ENCODE data around the gene CCDC187.

The CCDC187 gene

DNA sequence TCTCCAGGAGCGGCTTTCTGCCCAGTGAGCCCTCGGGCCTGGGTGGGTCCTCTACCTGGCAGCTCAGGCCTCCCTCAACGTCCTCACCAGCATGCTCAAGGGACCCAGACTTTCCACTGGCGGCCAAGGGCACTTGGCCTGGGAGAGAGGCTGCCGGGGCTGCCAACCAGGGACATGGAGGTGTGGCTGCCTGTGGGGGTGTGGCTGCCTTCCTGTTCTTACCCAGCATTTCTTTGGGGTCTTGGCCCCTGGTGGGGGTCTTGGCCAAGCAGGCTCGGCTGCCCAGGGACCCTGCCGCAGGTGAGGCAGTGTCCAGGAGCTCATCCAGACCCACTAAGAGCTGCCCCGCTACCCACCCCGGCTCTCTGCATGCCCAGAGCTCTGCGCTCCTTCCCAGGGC lies 51.0 kb downstream of the CCDC187 start:
- no peak for DNase-seq (ENCODE audit: low read depth in 2 of 2)

- DNase-seq (ENCODE audit: low read depth in 2 of 2), result no peak
Measured at GRCh38 chr9:136252281-136252680, 51.6 kb downstream of the CCDC187 start.

DNA sequence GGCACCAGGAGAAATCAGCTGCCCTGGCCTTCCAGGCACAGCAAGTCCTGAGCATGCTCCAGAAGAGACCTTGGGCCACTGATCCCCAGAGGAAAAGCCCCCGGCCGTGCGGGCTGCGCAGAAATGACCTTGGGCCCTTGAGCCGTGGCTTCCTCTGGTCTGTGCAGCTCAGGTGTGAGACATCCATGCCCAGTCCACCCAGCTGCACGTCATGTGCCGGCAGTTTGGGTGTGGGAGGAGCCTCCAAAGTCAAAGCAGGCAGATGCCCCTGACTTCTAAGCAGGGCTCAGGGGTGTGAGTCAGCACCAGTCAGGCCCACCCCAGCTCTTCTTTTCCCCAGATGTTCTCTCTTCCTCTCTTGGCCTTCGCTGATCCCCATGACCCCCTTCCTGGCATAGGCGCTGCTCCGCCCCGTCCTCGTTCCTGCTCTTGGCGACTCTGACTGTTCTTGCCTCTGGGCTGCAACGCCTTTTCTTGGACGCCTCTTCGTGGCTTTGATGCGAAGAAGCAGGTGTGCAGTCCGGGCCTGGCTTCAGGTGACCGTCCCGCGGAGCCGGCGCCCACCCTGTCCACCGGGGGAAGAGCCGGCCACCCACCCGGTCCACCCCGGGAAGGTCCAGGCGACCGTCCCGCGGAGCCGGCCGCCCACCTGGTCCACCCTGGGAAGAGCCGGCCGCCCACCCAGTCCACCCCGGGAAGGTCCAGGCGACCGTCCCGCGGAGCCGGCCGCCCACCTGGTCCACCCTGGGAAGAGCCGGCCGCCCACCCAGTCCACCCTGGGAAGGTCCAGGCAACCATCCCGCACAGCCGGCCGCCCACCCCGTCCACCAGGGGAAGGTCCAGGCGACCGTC lies 52.4 kb downstream of the CCDC187 start:
- no peak for DNase-seq (ENCODE audit: low read depth in 2 of 2)

- DNase-seq (ENCODE audit: low read depth in 2 of 2), result no peak
Measured at GRCh38 chr9:136250676-136251075, 53.2 kb downstream of the CCDC187 start.

DNA sequence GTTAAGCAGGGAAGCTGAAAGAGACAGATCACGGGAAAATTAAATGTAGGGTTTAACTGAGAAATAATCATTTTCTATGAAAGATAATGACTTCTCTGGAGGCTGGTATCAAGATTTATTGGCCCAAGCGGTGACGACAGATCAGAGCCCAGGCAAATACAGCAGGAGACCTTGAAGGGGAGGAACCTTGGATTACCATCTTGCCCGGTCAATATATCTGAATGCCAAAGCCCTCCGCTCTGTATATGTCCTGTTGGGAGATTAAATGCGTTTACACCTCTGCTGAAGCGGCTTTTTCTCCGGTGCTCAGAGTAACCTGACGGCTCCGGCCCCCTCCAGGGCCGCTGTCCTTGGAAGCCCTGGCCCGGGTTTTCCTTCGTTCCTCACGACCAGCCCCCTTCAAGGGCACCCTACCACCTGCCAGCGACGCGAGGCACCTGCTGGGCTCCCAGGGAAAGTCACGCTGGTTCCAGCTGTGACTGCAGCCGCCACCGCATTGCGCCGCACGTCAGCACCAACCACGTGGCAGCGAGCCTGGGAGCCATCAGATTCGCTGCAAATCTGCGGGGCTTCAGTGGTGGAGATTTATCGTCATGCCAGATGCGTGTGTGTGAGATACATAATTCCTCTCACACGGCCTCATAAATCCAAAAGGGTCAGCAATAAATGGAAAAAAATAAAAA lies 53.9 kb downstream of the CCDC187 start:
- DNase-seq (ENCODE audit: low read depth in 2 of 2), result no peak

GRCh38 chr9:136248951-136249876 lies 54.7 kb downstream of the CCDC187 start:
- no peak for DNase-seq (ENCODE audit: low read depth in 2 of 2)

DNA sequence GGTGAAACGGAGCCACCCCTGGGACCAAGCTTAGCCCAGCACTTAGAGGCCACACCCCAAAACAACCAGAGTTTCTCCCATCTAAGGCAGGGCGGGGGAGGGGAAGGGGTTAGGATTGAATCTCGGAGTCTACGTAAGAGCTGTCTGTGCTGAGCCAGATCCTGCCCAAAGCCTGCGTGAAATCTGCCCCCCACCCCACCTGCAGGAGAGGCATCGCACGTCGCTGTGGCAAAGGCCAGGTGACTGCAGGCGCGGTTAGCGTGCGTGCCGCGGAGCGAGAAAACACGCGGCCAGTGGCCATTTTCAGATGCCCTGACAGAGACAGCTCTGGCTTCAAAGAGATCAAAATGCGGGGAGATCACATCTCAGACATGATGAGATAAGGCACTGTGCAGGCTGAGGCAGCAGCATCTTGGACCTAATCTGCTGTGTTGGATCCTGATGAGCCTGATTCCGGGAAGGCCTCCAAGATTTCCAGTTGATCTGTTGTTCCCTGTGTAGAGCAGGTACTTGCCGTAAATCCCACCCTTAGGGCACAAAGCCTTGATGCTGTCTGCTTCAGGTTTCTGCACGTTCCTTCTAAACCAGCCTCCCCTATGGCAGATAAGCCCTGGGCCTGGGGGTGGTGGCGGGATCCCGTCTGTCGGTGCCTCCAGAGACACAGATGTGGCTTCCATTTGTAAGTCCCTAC lies 55.8 kb downstream of the CCDC187 start:
- DNase-seq (ENCODE audit: low read depth in 2 of 2), result no peak

GRCh38 chr9:136247551-136247916 lies 56.4 kb downstream of the CCDC187 start:
- no peak for DNase-seq (ENCODE audit: low read depth in 2 of 2)

DNA sequence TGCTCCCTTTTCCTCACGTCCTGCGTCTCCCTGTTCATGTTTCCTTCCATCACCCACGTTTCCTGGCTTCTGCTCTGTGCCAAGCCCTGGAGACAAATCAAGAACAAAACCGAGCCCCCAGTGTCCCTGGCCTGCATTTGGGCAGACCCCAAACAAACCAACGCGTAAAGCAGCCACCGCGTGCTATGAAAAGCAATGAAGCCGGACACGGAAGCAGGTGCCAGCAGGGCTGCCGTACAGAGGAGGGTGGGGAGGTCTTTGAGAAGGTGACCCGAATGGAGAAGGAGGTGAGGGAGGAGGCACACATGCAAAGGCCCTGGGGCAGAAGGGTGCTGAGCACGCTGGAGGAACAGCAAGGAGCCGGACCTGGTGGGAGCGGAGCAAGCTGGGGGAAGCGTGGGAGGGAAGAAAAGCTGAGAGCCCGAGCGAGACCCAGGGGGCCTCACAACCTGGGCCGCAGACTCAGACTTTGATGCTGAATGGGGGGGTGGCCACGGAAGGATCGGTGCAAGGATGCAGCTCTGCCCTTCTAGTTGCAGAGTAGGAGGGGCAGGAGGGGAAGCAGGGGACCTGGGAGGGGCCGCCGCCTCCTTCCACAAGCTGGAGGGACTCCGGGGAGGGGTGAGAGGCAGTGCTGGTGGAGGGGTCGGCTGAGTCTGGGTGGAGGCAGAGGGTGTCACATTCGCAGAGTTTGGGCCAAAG lies 56.9 kb downstream of the CCDC187 start:
- no peak for DNase-seq (ENCODE audit: low read depth in 2 of 2)

- peak; percentile 86 to 87 for DNase-seq (ENCODE audit: low read depth in 2 of 2)
Measured at GRCh38 chr9:136245219-136246150, 58.4 kb downstream of the CCDC187 start, which contains the start of gene QSOX2. Gene QSOX2 (minus strand): TSS chr9:136245812. CDS start chr9:136245803, 9 bp downstream.

DNA sequence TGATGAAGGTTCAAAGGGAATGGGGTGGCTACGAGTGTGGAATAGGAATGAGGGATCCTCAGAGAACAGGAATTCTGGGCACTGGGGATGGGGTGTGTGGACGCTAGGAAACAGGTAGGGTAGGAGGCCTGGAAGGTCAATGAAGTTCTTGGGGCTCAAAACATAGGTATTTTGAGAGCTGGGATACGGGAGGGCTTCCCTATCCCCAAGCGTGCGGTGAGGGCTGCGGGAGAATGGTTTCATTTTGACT lies 59.0 kb downstream of the CCDC187 start:
- no peak for DNase-seq (ENCODE audit: low read depth in 2 of 2)

GRCh38 chr9:136244122-136244968 lies 59.5 kb downstream of the CCDC187 start:
- peak; percentile 30 to 63 for DNase-seq (ENCODE audit: low read depth in 2 of 2)

DNA sequence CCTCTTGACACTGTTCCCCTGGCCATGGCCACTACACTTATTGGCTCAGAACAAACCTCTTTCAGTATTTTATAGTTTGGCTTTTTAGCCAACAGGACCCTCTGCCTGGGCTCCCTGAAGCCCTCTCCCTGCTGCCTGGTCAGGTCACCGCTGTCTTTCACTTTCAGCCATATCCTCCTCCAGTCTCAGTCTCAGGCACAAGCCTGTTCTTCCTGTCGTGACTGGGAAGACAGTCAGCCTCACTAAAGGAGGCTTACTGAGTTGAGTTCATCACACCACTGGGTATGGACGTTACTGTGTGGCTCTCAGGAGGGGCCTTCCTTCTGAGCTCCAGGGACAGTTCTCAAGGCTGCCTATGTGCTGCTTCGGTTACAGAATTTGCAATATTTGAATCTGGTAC lies 60.3 kb downstream of the CCDC187 start:
- DNase-seq (ENCODE audit: low read depth in 2 of 2), result no peak

DNA sequence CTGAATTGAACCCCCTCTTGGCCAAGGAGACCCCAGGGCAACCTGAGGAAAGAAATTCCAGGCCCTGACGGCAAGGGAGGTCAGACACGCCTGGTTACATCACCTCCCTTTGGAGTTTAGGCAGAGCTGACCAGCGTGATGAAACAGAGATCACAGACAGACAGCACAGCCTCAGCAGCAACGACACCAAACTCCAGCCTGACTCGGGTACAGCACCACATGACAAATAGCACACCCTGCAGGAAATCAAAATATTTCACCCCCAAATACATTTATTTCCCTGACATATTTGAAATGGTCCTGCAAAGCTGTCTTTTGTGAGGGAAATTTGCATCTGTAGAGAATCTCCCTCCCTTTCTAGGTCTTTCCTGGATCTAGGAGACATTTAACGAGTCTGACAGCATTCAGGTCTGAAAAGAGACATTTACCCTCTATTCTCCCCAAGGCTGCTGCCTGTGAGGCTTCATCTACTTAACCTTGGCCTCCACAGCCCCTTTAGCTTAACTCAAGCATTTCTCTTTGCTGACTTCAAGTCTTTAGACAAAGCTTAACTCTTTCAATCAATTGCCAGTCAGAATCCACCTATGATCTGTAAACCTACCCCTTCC lies 60.9 kb downstream of the CCDC187 start:
- no peak for DNase-seq (ENCODE audit: low read depth in 2 of 2)

GRCh38 chr9:136242248-136242647 lies 61.6 kb downstream of the CCDC187 start:
- DNase-seq (ENCODE audit: low read depth in 2 of 2), result no peak

- DNase-seq (ENCODE audit: low read depth in 2 of 2), result no peak
Measured at GRCh38 chr9:136241542-136241941, 62.4 kb downstream of the CCDC187 start.

DNA sequence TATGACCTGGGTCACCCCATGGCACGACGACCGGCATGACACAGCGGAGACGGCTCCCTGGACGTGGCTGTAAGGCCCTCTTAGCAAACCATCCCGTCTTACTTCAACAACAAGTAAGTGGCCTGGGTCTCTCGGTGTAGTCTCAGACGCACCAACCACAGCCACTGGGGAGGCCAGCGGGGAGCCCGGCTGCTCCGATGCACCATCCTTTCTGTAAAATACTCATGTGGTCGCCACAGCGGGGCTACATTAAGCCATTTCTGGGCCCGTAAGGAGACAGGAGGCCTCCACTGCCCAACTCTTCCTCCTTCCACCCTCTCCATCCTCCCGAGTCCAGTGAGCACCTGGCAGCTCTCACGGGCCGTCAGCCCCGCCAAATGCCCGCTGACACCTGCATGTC lies 63.0 kb downstream of the CCDC187 start:
- DNase-seq (ENCODE audit: low read depth in 2 of 2), result no peak

DNA sequence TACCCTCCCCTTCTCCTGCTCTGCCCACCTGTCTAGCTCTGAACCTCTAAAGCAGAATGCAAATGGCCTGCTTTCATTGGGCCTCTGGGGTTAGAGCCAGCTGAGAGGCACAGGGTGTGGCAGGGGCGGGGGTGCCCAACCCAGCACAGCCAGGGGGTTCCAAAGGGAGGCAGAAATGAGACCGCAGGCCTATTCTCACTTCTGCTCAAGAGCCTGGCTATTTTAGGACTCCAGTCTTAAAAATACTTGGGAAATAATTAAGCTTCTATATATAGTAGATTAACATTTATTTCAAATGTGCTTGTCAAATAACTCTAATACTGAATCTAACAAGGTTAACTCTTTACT lies 63.9 kb downstream of the CCDC187 start:
- no peak for DNase-seq (ENCODE audit: low read depth in 2 of 2)
